ENCODE results near the gene GALNT2. TPM values are rescaled to one million over a fixed set of nuclear protein-coding genes. Genes with fewer than 3 reads are reported as not detected.

Gene GALNT2
- polyA plus RNA-seq, 3 donors: 19.6 to 25.6 (median 23.4) TPM

GRCh38 chr1:230123280-230124185 is 56.5 kb downstream of the GALNT2 start:
- Mint-ChIP-seq H3K4me3 (no peak overlapping the region), H3K27ac (peak overlapping the region in 2 of 7 donors; percentile 10), H3K27me3 (ENCODE audit: low read depth in 3 of 3) (peaks cover 0 to 5% (median 4%) of the 10 kb centered on the region in 3 donors), H3K36me3 (peaks cover 10 to 12% of the 10 kb centered on the region in 2 donors), H3K9me3 (no peaks in the 10 kb centered on the region), H3K4me1 (peaks cover 55% of the 10 kb centered on the region)
- no peak overlapping the region for H3K9ac ChIP-seq (ENCODE audit: insufficient read depth, low read length, poor library complexity, severe bottlenecking)
- TF ChIP-seq CTCF (IDR thresholded peaks at IDR 0.05): no peak
- no peak for DNase-seq
- H3K36me3 ChIP-seq (replicated peaks in 1 of 2; ENCODE audit: control insufficient read depth in 1 of 2, insufficient read depth in 2 of 2, low read length in 2 of 2): peaks cover 3 to 15% of the 10 kb centered on the region in 2 donors
- no peak overlapping the region for H3K4me2 ChIP-seq (replicated peaks; ENCODE audit: extremely low read depth, low read length, poor library complexity, severe bottlenecking)
- WGBS (ENCODE audit: insufficient coverage): 98% methylated on average over 6 of the region's 13 CpGs
- no peaks in the 10 kb centered on the region for H3K27me3 ChIP-seq (ENCODE audit: control insufficient read depth in 2 of 2, insufficient read depth in 2 of 2, low read length in 2 of 2)
- no peak overlapping the region for H2AFZ ChIP-seq (ENCODE audit: insufficient read depth, low read depth, low read length, poor library complexity, severe bottlenecking)
- H3K79me2 ChIP-seq (ENCODE audit: insufficient read depth, low read length): peaks cover 99% of the 10 kb centered on the region
- intact Hi-C loops (cut with micrococcal nuclease): no loop called here
- H3K4me3 ChIP-seq (replicated peaks in 1 of 3; ENCODE audit: low read depth in 2 of 3, low read length in 3 of 3): no peak overlapping the region
- H3K27ac ChIP-seq (ENCODE audit: low read depth in 1 of 2, low read length in 2 of 2): no peak overlapping the region
- peaks cover 94% of the 10 kb centered on the region for H4K20me1 ChIP-seq (ENCODE audit: insufficient read depth, low read length)
- H3K9me3 ChIP-seq (replicated peaks in 1 of 2; ENCODE audit: control insufficient read depth in 1 of 2, insufficient read depth in 1 of 2, low read length in 2 of 2): no peaks in the 10 kb centered on the region
- peaks cover 22 to 37% of the 10 kb centered on the region in 2 donors for H3K4me1 ChIP-seq (ENCODE audit: control insufficient read depth in 1 of 2, insufficient read depth in 2 of 2, low read length in 2 of 2)

- no peak for DNase-seq
- Histone ChIP-seq H3K79me2 (ENCODE audit: insufficient read depth, low read length) (peaks cover 99% of the 10 kb centered on the region), H3K36me3 (replicated peaks in 1 of 2; ENCODE audit: control insufficient read depth in 1 of 2, insufficient read depth in 2 of 2, low read length in 2 of 2) (peaks cover 3 to 15% of the 10 kb centered on the region in 2 donors), H3K9ac (ENCODE audit: insufficient read depth, low read length, poor library complexity, severe bottlenecking) (no peak overlapping the region), H4K20me1 (ENCODE audit: insufficient read depth, low read length) (peaks cover 92% of the 10 kb centered on the region), H2AFZ (ENCODE audit: insufficient read depth, low read depth, low read length, poor library complexity, severe bottlenecking) (no peak overlapping the region), H3K4me1 (ENCODE audit: control insufficient read depth in 1 of 2, insufficient read depth in 2 of 2, low read length in 2 of 2) (peaks cover 22 to 37% of the 10 kb centered on the region in 2 donors), H3K27ac (ENCODE audit: low read depth in 1 of 2, low read length in 2 of 2) (no peak overlapping the region), H3K4me2 (replicated peaks; ENCODE audit: extremely low read depth, low read length, poor library complexity, severe bottlenecking) (no peak overlapping the region), H3K4me3 (replicated peaks in 1 of 3; ENCODE audit: low read depth in 2 of 3, low read length in 3 of 3) (no peak overlapping the region), H3K9me3 (replicated peaks in 1 of 2; ENCODE audit: control insufficient read depth in 1 of 2, insufficient read depth in 1 of 2, low read length in 2 of 2) (no peaks in the 10 kb centered on the region), H3K27me3 (ENCODE audit: control insufficient read depth in 2 of 2, insufficient read depth in 2 of 2, low read length in 2 of 2) (no peaks in the 10 kb centered on the region)
- 70% methylated on average over 4 of the region's 9 CpGs for WGBS (ENCODE audit: insufficient coverage)
- no peak overlapping the region for H3K4me3 Mint-ChIP-seq
- peaks cover 10 to 15% of the 10 kb centered on the region in 2 donors for H3K36me3 Mint-ChIP-seq
- peaks cover 56% of the 10 kb centered on the region for H3K4me1 Mint-ChIP-seq
- peaks cover 0 to 5% (median 4%) of the 10 kb centered on the region in 3 donors for H3K27me3 Mint-ChIP-seq (ENCODE audit: low read depth in 3 of 3)
- H3K9me3 Mint-ChIP-seq: no peaks in the 10 kb centered on the region
- intact Hi-C loops (cut with micrococcal nuclease): no loop called here
- TF ChIP-seq CTCF (IDR thresholded peaks at IDR 0.05): no peak
- H3K27ac Mint-ChIP-seq: peak overlapping the region in 4 of 7 donors; percentile 10 to 63 (median 12)
Measured at GRCh38 chr1:230124186-230125128, 57.4 kb downstream of the GALNT2 start.

Measured in CD14-positive monocyte (primary cell).